Thymus (tissue), 11 donors: Measurements from ENCODE around the gene CCDC142. TPM values are rescaled to one million over a fixed set of nuclear protein-coding genes. Genes with fewer than 3 reads are reported as not detected.

ENCODE experiments used
- DNase-seq, 9 donors: peaks; one replicate each; pipeline ENCODE4 v3.0.0-alpha.2; 2013; ENCODE audit warnings: low spot score in 9 of 9, low read depth in 6 of 9, missing footprints in 1 of 9
- H3K27ac ChIP-seq, 2 donors: one replicate each; pipeline ENCODE4 v1.5.1; 2013; ENCODE audit warnings: control low read depth in 1 of 2, low read depth in 1 of 2, low read length in 1 of 2, mild to moderate bottlenecking in 1 of 2, moderate library complexity in 1 of 2
- H3K27me3 ChIP-seq, 2 donors: one replicate each; pipeline ENCODE4 v1.5.1; 2013; ENCODE audit warnings: low read length in 1 of 2; ENCODE audit not compliant: control insufficient read depth in 2 of 2, insufficient read depth in 1 of 2
- H3K36me3 ChIP-seq, 2 donors: one replicate each; pipeline ENCODE4 v1.5.1; 2013; ENCODE audit warnings: low read length in 1 of 2, mild to moderate bottlenecking in 1 of 2, moderate library complexity in 1 of 2; ENCODE audit not compliant: control insufficient read depth in 2 of 2, insufficient read depth in 2 of 2
- H3K4me1 ChIP-seq, 2 donors: one replicate each; pipeline ENCODE4 v1.5.1; 2013; ENCODE audit warnings: low read length in 2 of 2; ENCODE audit not compliant: control insufficient read depth in 2 of 2, insufficient read depth in 2 of 2
- H3K4me3 ChIP-seq, 2 donors: one replicate each; pipeline ENCODE4 v1.5.1; 2013; ENCODE audit warnings: low read length in 2 of 2, control low read depth in 1 of 2, mild to moderate bottlenecking in 1 of 2
- H3K9me3 ChIP-seq, 2 donors: one replicate each; pipeline ENCODE4 v1.5.1; 2013; ENCODE audit warnings: low read length in 1 of 2, mild to moderate bottlenecking in 1 of 2; ENCODE audit not compliant: control insufficient read depth in 2 of 2, insufficient read depth in 1 of 2
- WGBS: extraction: QIAGEN DNeasy Blood & Tissue Kit; methylation state at CpG from one replicate; pipeline ENCODE4 v1.1.7; 2013; 5-methylcytosine and 5-hydroxymethylcytosine counted together
- polyA plus RNA-seq: library from polyadenylated mRNA; stranded (reverse); fragments of 200-250 nt; gene quantifications from one replicate; pipeline ENCODE4 v1.2.3, GENCODE V29; 2013
- total RNA-seq: library from RNA; stranded (reverse); fragments of 120-200 nt; gene quantifications from one replicate; pipeline ENCODE4 v1.2.4, GENCODE V29; 2013
- donor health status: healthy.

CCDC142 gene
- total and polyA plus RNA-seq, 2 donors = 6.7 to 9.1 TPM

DNA sequence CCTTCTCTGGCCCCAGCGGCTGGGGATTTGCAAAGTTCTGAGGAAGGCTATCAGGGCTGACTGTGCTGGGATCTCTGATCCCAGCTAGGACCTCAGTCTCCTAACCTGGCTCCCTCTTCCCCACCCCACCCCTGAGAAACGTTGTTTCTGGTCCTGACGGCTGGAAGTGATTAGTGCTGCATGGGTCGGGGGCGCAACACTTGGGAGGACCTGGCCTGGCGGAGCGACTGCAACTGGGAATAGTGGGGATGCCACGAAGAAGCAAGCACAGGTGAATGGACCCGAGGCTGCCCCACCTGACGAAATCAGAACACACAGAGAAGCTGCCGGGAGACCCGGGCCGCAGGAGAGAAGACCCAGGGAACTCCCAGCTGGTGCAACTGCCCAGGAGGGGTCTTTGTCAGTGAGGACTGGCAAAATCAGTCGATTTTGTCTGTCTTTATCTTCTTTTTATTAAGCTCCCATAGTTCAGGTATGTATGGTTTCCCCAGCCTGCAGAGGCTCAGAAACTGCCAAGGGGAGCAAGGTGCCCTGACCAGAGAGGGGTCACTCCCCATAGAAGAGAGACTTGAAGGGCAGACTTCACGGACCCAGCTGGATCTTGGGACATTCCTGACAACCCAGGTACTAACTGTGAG, 17.3 kb upstream of the CCDC142 start:
- peaks cover 2 to 12% of the 10 kb centered on the region in 2 donors for H3K9me3 ChIP-seq
- 55% methylated on average over 15 of the region's 15 CpGs for WGBS
- H3K4me1 ChIP-seq = peaks cover 20 to 48% of the 10 kb centered on the region in 2 donors
- peaks cover 90 to 93% of the 10 kb centered on the region in 2 donors for H3K27me3 ChIP-seq
- no peak overlapping the region for H3K4me3 ChIP-seq
- H3K27ac ChIP-seq = no peak overlapping the region
- DNase-seq = no peak
- peaks cover 2 to 5% of the 10 kb centered on the region in 2 donors for H3K36me3 ChIP-seq

DNA sequence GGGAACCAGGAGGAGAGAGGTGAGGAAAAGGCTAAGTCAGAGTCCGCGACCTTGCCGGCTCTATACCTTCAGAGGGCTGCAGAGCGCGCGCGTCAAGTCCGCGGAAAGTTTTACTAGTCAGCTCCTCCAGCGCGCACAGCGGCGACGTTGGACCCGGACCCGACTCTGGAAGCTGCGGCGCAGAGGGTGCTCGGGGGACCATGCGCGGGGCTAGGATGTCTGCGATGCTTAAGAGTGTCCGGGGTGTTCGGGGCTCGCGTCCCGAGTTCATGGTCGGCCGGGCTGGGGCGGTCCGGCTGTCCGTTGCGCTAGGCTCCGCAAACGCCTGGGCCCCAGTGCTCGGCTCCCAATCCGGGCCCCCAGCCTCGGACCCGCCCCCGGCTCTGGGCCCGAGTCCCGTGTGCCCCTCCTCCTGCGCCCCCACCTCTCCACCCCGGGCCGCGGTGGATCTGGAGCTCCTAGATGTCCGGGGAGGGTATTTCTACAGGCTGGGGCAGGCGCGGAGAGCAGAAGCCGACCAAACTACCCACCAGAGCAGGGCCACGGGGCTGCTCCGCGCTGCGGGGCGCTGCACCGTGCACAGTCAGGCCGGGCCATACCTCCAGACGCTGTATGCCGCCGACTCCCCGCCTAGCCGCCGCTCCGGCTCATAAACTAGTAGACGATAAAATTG, 16.6 kb upstream of the CCDC142 start, which contains the start of gene LBX2:
TSS of gene LBX2 (minus strand) at position 337 of the 673 bp plus-strand sequence. CDS start at position 271, 66 bp downstream.
- 4% methylated on average over 65 of the region's 65 CpGs for WGBS
- no peaks in the 10 kb centered on the region for H3K36me3 ChIP-seq
- no peak for DNase-seq
- peak within 1 kb of the TSS in 1 of 2 donors; percentile 29 for H3K4me3 ChIP-seq
- H3K9me3 ChIP-seq = peaks cover 0 to 12% of the 10 kb centered on the region in 2 donors
- peaks cover 83 to 87% of the 10 kb centered on the region in 2 donors for H3K27me3 ChIP-seq
- H3K4me1 ChIP-seq = peaks cover 20 to 48% of the 10 kb centered on the region in 2 donors
- H3K27ac ChIP-seq = no peak within 1 kb of the TSS

DNA sequence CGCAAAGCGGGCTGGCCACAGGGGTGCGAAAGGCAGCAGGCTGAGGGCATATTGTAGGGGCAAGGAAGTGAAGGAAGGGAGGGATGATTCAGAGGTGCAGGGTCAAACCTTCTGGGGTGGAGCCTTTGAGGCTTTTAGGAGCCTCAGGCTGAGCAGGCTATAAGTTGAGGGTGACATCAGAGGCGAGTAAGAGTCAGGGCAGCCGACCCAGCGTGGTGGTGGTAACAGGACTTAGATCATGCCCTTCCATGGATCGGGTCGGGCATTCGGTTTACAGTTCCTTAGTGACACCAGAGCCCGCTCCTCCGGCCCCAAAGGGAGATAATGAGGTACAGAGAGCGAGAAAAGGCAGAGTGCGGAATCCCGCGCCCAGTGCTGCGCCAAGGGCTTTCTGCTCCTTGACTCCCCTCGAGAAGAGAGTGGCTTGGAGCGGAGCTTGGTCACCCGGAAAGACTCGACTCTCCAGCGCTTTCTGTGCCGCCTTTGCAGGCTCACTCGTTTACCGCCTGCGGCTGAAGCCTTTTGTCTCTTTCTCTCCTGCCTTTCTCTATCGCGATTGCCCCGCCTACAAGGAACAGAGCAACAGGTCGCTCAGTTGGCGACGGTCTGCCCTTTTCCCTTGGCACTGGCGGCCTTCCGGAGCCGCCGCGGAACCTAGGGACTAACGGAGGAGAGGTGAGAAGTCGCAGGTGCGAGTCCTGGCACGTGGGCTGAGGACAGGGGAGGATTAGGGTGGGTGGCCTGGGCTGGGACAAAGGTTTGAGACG, 15.9 kb upstream of the CCDC142 start:
- peaks cover 76 to 80% of the 10 kb centered on the region in 2 donors for H3K27me3 ChIP-seq
- WGBS = 2% methylated on average over 41 of the region's 41 CpGs

GRCh38 chr2:74497777-74498499, 15.1 kb upstream of the CCDC142 start:
- no peak overlapping the region for H3K27ac ChIP-seq
- H3K4me3 ChIP-seq = peak overlapping the region; percentile 19 to 29
- WGBS = 5% methylated on average over 61 of the region's 61 CpGs
- no peak for DNase-seq
- H3K9me3 ChIP-seq = peaks cover 0 to 12% of the 10 kb centered on the region in 2 donors
- H3K27me3 ChIP-seq = peaks cover 69 to 72% of the 10 kb centered on the region in 2 donors
- peaks cover 8 to 13% of the 10 kb centered on the region in 2 donors for H3K36me3 ChIP-seq
- peaks cover 15 to 39% of the 10 kb centered on the region in 2 donors for H3K4me1 ChIP-seq

More for the DNA sequence above, 15.9 kb upstream of the CCDC142 start:
- peak in 1 of 9 donors; percentile 27 for DNase-seq
- peaks cover 20 to 46% of the 10 kb centered on the region in 2 donors for H3K4me1 ChIP-seq
- H3K27ac ChIP-seq = no peak overlapping the region
- H3K36me3 ChIP-seq = peaks cover 1 to 7% of the 10 kb centered on the region in 2 donors
- H3K4me3 ChIP-seq = peak overlapping the region in 1 of 2 donors; percentile 29
- peaks cover 0 to 12% of the 10 kb centered on the region in 2 donors for H3K9me3 ChIP-seq

- Histone ChIP-seq H3K4me3 (peak overlapping the region in 1 of 2 donors; percentile 19), H3K4me1 (peaks cover 12 to 31% of the 10 kb centered on the region in 2 donors), H3K36me3 (peaks cover 16 to 20% of the 10 kb centered on the region in 2 donors), H3K27me3 (peaks cover 61 to 65% of the 10 kb centered on the region in 2 donors), H3K9me3 (peaks cover 0 to 12% of the 10 kb centered on the region in 2 donors), H3K27ac (no peak overlapping the region)
- WGBS = 66% methylated on average over 19 of the region's 19 CpGs
- no peak for DNase-seq
Observed at GRCh38 chr2:74496997-74497776, 14.4 kb upstream of the CCDC142 start.

DNA sequence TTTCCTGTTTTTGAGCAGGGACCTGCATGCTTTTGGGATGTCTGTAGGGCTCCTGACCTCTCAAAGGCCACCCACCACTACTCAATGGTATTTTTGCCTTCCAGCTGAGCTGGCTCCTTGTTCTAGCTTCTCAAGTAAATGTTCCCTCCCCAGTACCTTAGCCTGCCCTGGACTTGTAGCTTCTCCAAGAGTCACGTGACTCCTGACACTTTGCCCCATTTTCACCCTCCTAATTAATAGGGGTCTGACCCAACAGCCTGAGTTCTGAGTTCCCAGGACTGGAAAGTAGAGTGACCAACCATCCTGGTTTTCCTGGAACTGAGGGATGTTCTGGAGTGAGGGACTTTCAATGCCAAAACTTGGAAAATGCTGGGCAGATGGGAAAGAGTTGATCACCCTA, 12.6 kb upstream of the CCDC142 start:
- H3K4me3 ChIP-seq = no peak overlapping the region
- H3K9me3 ChIP-seq = peaks cover 0 to 12% of the 10 kb centered on the region in 2 donors
- no peak overlapping the region for H3K27ac ChIP-seq
- H3K4me1 ChIP-seq = peaks cover 12 to 28% of the 10 kb centered on the region in 2 donors
- peaks cover 44 to 47% of the 10 kb centered on the region in 2 donors for H3K27me3 ChIP-seq
- no peak for DNase-seq
- H3K36me3 ChIP-seq = peaks cover 33 to 38% of the 10 kb centered on the region in 2 donors
- WGBS = 96% methylated on average over 1 of the region's 1 CpG

DNA sequence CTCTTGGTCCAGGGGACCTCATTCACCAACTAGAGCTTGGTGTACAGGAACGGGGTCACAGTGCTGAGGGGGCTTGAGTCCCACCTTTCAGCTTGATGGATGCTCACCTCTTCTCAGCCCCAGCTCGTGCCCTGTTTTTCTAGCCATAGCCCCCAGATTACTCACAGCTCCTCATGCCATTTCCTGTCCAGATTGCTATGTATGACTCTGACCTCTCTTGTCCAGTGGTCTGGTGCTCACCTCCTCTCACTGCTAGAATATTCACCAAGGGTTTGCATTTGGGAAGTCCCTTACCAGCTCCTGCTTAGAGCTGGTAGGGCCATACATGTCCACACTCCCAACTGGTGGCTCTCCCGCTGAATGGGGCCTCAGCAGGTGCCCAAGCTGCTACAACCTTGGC, 10.7 kb upstream of the CCDC142 start:
- Histone ChIP-seq H3K4me1 (peaks cover 10 to 13% of the 10 kb centered on the region in 2 donors), H3K27me3 (peaks cover 25 to 28% of the 10 kb centered on the region in 2 donors), H3K36me3 (peaks cover 42 to 46% of the 10 kb centered on the region in 2 donors), H3K9me3 (peaks cover 0 to 5% of the 10 kb centered on the region in 2 donors), H3K27ac (no peak overlapping the region), H3K4me3 (no peak overlapping the region)
- 93% methylated on average over 3 of the region's 3 CpGs for WGBS
- DNase-seq = no peak
